Measurements from ENCODE around the gene MLN.

DNA sequence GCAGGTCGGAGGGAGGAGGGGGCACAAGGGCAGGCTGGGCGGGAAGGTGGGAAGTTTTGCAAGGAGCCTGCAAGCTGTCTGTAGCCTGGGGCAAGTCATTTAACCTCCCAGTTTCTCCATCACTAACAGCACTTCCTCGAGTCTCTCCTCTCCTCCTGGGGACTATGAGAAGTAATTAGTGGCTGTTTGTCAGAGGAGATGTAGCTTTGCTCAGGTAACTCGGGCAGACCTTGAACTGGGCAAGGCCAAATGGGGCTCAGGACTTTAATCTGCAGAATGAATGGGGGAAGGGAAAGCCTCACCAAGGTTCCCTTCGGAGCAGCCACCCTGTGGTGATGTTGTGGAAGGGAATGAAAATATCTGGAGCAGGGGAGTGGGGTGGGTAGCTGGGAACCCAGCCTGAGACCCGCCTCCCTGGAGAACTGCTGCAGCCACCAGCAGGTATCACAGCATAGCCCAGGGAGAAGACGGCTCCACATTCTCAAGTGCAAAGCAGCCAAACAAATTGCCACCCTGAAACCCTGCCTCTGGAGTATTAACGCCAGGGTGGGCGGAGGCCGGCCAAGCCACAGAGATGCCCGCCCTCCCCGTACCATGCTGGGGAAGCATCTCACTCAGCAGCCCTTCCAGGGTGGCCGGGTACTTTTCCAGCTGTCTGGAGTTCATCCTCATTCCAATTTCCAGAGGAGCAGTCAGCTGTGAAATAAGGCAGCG lies 8.7 kb downstream of the MLN start:
- no peak for TF ChIP-seq MAFK (IDR thresholded peaks at IDR 0.05; ENCODE audit: low read depth, low read length)
- TF ChIP-seq, protein P1, sequence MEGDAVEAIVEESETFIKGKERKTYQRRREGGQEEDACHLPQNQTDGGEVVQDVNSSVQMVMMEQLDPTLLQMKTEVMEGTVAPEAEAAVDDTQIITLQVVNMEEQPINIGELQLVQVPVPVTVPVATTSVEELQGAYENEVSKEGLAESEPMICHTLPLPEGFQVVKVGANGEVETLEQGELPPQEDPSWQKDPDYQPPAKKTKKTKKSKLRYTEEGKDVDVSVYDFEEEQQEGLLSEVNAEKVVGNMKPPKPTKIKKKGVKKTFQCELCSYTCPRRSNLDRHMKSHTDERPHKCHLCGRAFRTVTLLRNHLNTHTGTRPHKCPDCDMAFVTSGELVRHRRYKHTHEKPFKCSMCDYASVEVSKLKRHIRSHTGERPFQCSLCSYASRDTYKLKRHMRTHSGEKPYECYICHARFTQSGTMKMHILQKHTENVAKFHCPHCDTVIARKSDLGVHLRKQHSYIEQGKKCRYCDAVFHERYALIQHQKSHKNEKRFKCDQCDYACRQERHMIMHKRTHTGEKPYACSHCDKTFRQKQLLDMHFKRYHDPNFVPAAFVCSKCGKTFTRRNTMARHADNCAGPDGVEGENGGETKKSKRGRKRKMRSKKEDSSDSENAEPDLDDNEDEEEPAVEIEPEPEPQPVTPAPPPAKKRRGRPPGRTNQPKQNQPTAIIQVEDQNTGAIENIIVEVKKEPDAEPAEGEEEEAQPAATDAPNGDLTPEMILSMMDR (conservative IDR thresholded peaks at IDR 0.05; ENCODE audit: low read depth, low read length) = no peak
- TF ChIP-seq, protein P2, sequence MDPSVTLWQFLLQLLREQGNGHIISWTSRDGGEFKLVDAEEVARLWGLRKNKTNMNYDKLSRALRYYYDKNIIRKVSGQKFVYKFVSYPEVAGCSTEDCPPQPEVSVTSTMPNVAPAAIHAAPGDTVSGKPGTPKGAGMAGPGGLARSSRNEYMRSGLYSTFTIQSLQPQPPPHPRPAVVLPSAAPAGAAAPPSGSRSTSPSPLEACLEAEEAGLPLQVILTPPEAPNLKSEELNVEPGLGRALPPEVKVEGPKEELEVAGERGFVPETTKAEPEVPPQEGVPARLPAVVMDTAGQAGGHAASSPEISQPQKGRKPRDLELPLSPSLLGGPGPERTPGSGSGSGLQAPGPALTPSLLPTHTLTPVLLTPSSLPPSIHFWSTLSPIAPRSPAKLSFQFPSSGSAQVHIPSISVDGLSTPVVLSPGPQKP (IDR thresholded peaks at IDR 0.05; ENCODE audit: borderline replicate concordance, low read depth, low read length) = no peak
- no peak for TF ChIP-seq FOS (IDR thresholded peaks at IDR 0.05; ENCODE audit: low read depth, low read length)
- TF ChIP-seq POLR2A (IDR thresholded peaks at IDR 0.05; ENCODE audit: low read depth, low read length) = no peak
- TF ChIP-seq RCOR1 (IDR thresholded peaks at IDR 0.05; ENCODE audit: insufficient replicate concordance, low read length) = no peak
- TF ChIP-seq RFX5 (IDR thresholded peaks at IDR 0.05; ENCODE audit: low read depth, low read length) = no peak
- no peak for TF ChIP-seq RAD21 (IDR thresholded peaks at IDR 0.05; ENCODE audit: low read length)
- TF ChIP-seq CEBPB (IDR thresholded peaks at IDR 0.05; ENCODE audit: low read depth, low read length) = no peak
- no peak for TF ChIP-seq MXI1 (IDR thresholded peaks at IDR 0.05; ENCODE audit: borderline replicate concordance, low read depth, low read length)
- no peak for TF ChIP-seq CHD1 (IDR thresholded peaks at IDR 0.05; ENCODE audit: low read depth, low read length)
- TF ChIP-seq BHLHE40 (IDR thresholded peaks at IDR 0.05; ENCODE audit: low read depth, low read length) = no peak
- TF ChIP-seq NFE2L2 (IDR thresholded peaks at IDR 0.05; ENCODE audit: low read depth, low read length) = no peak
